Activated CD4-positive, alpha-beta T cell treated with anti-CD3 and anti-CD28 coated beads, Interleukin-2, amount 10 ng/mL, durations not matched to agents 24 days and 14 days (primary cell): ENCODE results near the gene KRT6A. TPM values are rescaled to one million over a fixed set of nuclear protein-coding genes. Genes with fewer than 3 reads are reported as not detected.

Experiments
- DNase-seq: peaks from one replicate; pipeline ENCODE4 v3.0.0; 2022
- H3K27ac Mint-ChIP-seq: one replicate; pipeline ENCODE4 v1.8.0; 2022; ENCODE audit warnings: mild to moderate bottlenecking, mixed read lengths
- H3K27me3 Mint-ChIP-seq: one replicate; pipeline ENCODE4 v1.8.0; 2022; ENCODE audit warnings: mixed read lengths
- H3K36me3 Mint-ChIP-seq: one replicate; pipeline ENCODE4 v1.8.0; 2022; ENCODE audit warnings: low read depth, mild to moderate bottlenecking, mixed read lengths
- H3K4me1 Mint-ChIP-seq: one replicate; pipeline ENCODE4 v1.8.0; 2021; ENCODE audit warnings: mixed read lengths
- H3K4me3 Mint-ChIP-seq: one replicate; pipeline ENCODE4 v1.8.0; 2022; ENCODE audit warnings: mild to moderate bottlenecking, moderate library complexity, mixed read lengths
- H3K9me3 Mint-ChIP-seq: one replicate; pipeline ENCODE4 v1.8.0; 2021; ENCODE audit warnings: mixed read lengths
- intact Hi-C: fragments of 100-400 bp; cut with micrococcal nuclease; formaldehyde crosslinking; loops from one replicate; pipeline ENCODE4 v1.15.1; 2023
- total RNA-seq: library from RNA; stranded (reverse); gene quantifications from 2 replicates; pipeline ENCODE4 v1.2.3, GENCODE V29; 2022

KRT6A gene
- total RNA-seq, 1 donor from 2014 or later, result not detected

DNA sequence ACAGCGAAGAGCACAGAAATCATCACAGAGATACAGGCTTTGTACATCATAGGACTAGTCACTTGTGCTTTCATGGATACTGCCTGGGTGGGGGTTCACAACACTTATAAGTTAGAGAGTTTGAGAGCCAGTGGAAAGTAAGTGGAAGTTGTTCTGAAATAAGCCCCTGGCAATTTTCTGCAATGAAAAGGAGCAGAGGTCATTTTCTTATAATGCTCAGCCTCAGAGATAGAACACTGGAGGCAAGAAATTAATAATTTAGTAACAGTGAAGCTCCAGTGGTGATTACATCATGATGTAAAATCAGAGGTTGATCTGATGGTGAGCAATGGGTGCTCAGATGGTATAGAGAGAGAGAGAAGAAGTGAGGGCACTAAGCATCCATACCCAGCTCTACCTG, 5.8 kb downstream of the KRT6A start:
- H3K36me3 Mint-ChIP-seq, result no peaks in the 10 kb centered on the region
- no peaks in the 10 kb centered on the region for H3K9me3 Mint-ChIP-seq
- H3K4me1 Mint-ChIP-seq, result no peaks in the 10 kb centered on the region
- H3K27me3 Mint-ChIP-seq, result peaks cover 36% of the 10 kb centered on the region
- no peak for DNase-seq
- intact Hi-C loops, result no loop called here
- no peak overlapping the region for H3K4me3 Mint-ChIP-seq
- H3K27ac Mint-ChIP-seq, result no peak overlapping the region

DNA sequence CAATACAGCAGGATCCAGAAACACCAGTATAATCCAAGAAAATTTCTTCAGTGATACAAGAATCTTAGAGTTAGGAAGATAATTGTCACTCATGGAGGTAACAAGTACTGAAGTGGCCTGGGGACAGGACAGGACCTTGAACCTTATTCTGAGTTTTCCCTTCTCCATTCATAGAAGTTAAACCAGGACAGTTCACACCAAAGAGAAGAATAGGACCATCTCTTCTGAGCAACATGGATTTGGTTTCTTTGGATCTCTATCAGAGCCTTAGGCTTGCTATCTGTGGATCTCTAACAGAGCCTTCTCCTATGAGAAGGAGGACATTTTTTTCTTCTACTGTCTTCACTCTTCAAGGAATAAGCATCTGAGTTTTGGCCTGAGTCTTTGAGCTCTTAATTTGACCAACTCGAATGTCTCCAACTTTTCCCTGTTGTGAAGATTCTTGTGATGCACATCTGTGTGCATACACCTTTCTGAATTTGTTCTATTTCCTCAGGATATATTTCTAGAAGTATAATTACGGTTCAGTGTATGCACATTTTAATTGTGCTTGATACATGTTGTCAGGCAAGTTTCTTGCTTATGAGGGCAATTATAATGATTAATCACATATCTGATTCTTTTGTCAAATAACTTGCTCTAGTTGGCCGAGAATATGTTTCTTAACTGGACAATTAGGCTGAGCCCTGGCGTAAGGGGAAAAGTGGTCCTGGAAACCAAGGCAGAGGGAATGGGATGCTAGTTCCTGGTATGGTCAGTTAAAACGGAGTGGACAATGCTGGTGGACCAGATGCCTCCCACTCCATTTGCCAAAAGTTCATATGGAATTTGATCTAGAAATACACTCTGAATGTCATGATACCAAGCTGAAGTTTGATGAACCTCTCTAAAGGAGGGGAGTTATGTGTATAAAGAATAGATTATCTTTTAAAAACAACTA, 6.6 kb downstream of the KRT6A start:
- Mint-ChIP-seq H3K27me3 (peaks cover 34% of the 10 kb centered on the region), H3K36me3 (no peaks in the 10 kb centered on the region), H3K4me3 (no peak overlapping the region), H3K4me1 (no peaks in the 10 kb centered on the region), H3K9me3 (no peaks in the 10 kb centered on the region), H3K27ac (no peak overlapping the region)
- no peak for DNase-seq
- intact Hi-C loops, result no loop called here

DNA sequence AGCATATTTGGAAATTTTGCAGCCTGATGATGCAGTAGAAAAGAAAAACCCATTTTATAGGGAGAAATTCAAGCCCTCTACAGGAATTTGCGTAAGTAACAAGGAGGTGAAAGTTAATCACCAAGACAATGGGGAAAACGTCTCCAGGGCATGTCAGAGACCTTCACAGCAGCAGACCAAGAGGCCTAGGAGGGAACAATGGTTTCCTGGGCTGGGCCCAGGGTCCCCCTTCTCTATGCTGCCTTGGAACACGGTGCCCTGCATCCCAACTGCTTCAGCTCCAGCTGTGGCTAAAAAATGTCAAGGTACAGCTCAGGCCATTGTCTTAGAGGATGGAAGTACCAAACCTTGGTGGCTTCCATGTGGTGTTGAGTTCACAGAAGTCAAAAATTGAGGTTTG, 13.0 kb downstream of the KRT6A start:
- Mint-ChIP-seq H3K4me3 (no peak overlapping the region), H3K36me3 (no peaks in the 10 kb centered on the region), H3K27ac (no peak overlapping the region), H3K4me1 (no peaks in the 10 kb centered on the region), H3K9me3 (peaks cover 9% of the 10 kb centered on the region), H3K27me3 (peaks cover 28% of the 10 kb centered on the region)
- intact Hi-C loops, result no loop called here
- DNase-seq, result peak; percentile 6

DNA sequence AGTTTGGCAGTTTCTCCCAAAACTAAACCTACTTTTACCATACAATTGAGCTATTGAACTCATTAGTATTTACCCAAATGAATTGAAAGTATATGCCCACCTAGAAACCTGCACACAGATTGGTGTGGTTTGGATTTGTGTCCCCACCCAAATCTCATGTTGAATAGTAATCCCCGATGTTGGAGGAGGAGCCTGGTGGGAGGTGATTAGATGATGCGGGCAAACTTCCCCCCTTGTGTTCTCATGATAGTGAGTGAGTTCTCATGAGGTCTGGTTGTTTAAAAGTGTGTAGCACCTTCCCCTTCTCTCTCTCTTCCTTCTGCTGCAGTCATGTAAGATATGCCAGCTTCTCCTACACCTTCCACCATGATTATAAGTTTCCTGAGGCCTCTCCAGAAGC, 15.4 kb downstream of the KRT6A start:
- Mint-ChIP-seq H3K27ac (no peak overlapping the region), H3K9me3 (peaks cover 9% of the 10 kb centered on the region), H3K36me3 (no peaks in the 10 kb centered on the region), H3K4me3 (no peak overlapping the region), H3K27me3 (peaks cover 11% of the 10 kb centered on the region), H3K4me1 (no peaks in the 10 kb centered on the region)
- intact Hi-C loops, result no loop called here
- peak; percentile 35 for DNase-seq

DNA sequence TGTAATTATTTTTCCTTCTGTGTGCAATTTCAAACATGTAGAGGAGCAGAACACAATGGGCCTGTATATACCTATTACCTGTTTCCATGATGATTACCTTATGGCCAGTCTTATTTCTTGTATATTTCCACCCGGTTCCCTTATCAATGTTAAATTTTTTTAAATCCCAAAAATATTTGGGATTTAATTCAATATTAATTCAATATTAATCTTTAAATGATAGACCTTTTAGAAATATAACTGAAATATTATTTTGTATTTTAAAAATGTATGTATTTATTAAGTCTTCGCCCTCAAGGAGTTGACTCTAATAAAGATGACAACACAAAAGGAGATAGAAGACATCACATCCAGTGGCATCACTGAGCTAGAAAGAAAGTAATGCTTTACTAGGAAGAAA, 18.8 kb downstream of the KRT6A start:
- Mint-ChIP-seq H3K4me1 (no peaks in the 10 kb centered on the region), H3K4me3 (no peak overlapping the region)

DNA sequence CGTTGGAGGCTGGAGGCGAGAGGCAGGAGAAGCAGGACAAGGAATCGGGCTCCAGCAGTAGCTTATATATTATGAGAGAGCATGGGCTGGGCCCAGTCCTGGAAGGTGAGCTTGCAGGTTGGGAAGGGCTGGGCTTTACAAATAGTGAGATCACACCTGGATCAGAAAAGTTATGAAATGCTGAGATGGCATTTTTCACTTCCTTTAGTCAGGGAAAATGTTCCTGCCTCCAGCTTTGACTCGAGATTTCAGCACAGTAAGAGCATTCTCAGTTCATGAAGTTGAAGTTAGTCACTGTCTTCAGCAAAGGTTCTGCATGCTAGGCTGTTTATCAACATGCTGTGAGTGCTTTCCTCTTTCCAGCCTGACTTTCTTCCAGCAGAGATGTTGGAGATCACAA, 19.3 kb downstream of the KRT6A start, which contains the start of gene KRT6C:
KRT6C (minus strand) TSS at position 38 of the 400 bp plus-strand sequence. CDS start 68 bp downstream, outside the sequence.
- Mint-ChIP-seq H3K27ac (no peak within 1 kb of the TSS), H3K27me3 (peaks cover 8% of the 10 kb centered on the region), H3K9me3 (no peaks in the 10 kb centered on the region), H3K4me3 (no peak within 1 kb of the TSS), H3K4me1 (no peaks in the 10 kb centered on the region), H3K36me3 (no peaks in the 10 kb centered on the region)
- DNase-seq, result peak; percentile 29
- intact Hi-C loops, result no loop called here

More for the DNA sequence above, 18.8 kb downstream of the KRT6A start:
- no peak for DNase-seq
- Mint-ChIP-seq H3K9me3 (peaks cover under 1% of the 10 kb centered on the region), H3K36me3 (no peaks in the 10 kb centered on the region), H3K27ac (no peak overlapping the region), H3K27me3 (peaks cover 8% of the 10 kb centered on the region)
- intact Hi-C loops, result no loop called here

DNA sequence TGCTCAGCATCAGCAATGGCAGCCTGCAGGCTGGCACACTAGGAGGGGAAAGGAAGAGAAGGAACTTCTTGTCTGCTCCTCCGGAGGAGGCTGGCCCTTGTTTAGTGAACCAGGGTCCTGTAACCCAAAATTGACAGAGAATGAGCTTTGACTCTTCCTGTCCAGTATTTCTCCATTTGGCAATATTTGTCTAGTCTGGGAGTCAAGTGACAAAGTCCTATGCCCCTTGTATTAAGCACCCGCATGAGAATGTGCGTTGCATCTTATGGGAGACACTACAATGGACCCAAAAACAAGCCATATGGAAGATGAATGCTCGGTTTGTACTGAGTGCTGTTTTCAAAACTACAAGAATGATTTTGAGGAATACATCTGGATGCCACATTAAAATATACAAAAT, 23.2 kb downstream of the KRT6A start:
- peak; percentile 34 for DNase-seq
- H3K27ac Mint-ChIP-seq, result no peak overlapping the region
- H3K9me3 Mint-ChIP-seq, result no peaks in the 10 kb centered on the region
- no peaks in the 10 kb centered on the region for H3K4me1 Mint-ChIP-seq
- H3K36me3 Mint-ChIP-seq, result no peaks in the 10 kb centered on the region
- H3K27me3 Mint-ChIP-seq, result peaks cover 6% of the 10 kb centered on the region
- intact Hi-C loops, result no loop called here
- H3K4me3 Mint-ChIP-seq, result no peak overlapping the region

DNA sequence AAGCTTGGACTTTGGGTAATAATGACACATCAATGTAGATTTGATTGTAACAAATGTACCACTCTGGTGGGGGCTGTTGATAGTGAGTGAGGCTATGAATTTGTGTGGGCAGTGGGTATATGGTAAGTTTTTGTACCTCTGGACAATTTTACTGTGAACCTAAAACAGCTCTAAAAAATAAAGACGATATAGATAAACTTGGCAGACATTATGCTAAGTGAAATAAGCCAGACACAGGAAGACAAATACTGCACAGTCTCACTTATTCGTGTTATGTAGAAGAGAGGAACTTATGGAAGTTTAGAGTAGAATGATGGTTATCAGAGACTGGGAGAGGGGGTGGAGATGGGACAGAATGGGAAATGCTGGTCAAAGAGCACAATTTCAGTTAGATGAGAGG, 28.2 kb downstream of the KRT6A start:
- no peak overlapping the region for H3K4me3 Mint-ChIP-seq
- H3K9me3 Mint-ChIP-seq, result no peaks in the 10 kb centered on the region
- peak; percentile 30 for DNase-seq
- H3K36me3 Mint-ChIP-seq, result no peaks in the 10 kb centered on the region
- no peaks in the 10 kb centered on the region for H3K4me1 Mint-ChIP-seq
- intact Hi-C loops, result no loop called here
- H3K27me3 Mint-ChIP-seq, result peaks cover 22% of the 10 kb centered on the region
- no peak overlapping the region for H3K27ac Mint-ChIP-seq

DNA sequence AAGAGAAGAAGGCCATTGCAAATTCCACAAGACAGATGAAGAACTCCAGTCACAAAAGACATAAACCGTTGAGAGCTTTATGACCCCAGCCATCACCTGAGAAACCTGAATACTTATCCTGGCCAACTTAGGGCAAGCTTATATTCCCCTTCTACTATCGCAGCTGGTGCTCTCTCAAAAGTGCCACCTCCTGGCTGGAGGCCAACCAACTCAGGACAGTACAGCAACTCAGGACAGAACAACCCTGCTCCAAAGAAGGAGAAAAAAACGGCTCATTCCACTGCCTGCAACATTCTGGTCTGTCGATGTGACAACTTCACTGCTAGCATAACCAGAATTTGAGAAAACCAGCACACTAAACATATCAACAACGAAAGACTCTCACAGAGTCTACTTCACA, 31.4 kb downstream of the KRT6A start:
- peak; percentile 27 for DNase-seq
- Mint-ChIP-seq H3K36me3 (no peaks in the 10 kb centered on the region), H3K4me1 (no peaks in the 10 kb centered on the region), H3K9me3 (no peaks in the 10 kb centered on the region), H3K27me3 (peaks cover 33% of the 10 kb centered on the region), H3K4me3 (no peak overlapping the region), H3K27ac (no peak overlapping the region)
- intact Hi-C loops, result no loop called here

DNA sequence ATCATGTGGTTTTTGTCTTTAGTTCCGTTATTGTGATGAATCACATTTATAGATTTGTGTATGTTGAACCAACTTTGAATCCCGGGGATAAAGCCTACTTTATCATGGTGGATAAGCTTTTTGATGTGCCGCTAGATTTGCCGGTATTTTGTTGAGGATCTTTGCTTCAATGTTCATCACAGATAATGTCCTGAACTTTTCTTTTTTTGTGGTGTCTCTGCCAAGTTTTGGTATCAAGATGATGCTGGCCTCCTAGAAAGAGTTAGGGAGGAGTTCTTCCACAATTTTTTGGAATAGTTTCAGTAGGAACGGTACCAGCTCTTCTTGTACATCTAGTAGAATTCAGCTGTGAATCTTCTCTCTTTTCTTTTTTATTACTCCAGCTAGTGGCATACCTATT, 34.2 kb downstream of the KRT6A start:
- H3K9me3 Mint-ChIP-seq, result no peaks in the 10 kb centered on the region

DNA sequence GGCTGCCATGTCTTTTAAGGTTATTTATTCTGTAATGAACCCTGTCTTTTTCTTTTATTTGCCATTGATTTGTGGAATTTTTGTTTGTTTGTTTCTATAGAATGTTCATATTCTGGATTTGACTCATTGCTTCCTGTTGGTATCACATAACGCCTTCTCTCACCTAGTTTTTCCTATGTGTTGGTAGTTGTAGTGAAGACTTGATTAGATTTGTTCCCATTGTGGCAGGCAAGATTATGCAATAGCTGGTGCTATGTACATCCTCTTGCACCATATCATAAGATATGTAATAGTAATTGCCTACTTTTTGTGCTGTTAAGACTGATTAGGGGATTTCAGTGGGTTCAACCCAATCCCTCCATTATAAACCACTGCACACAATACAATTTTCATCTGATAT, 37.2 kb downstream of the KRT6A start:
- H3K4me3 Mint-ChIP-seq, result no peak overlapping the region
- intact Hi-C loops, result no loop called here
- no peak for DNase-seq
- H3K27ac Mint-ChIP-seq, result no peak overlapping the region
- H3K9me3 Mint-ChIP-seq, result no peaks in the 10 kb centered on the region
- H3K36me3 Mint-ChIP-seq, result no peaks in the 10 kb centered on the region
- peaks cover 25% of the 10 kb centered on the region for H3K27me3 Mint-ChIP-seq
- peaks cover 8% of the 10 kb centered on the region for H3K4me1 Mint-ChIP-seq

More for the DNA sequence above, 34.2 kb downstream of the KRT6A start:
- intact Hi-C loops, result no loop called here
- Mint-ChIP-seq H3K36me3 (no peaks in the 10 kb centered on the region), H3K27me3 (peaks cover 33% of the 10 kb centered on the region), H3K4me1 (peaks cover 8% of the 10 kb centered on the region), H3K27ac (no peak overlapping the region), H3K4me3 (no peak overlapping the region)
- no peak for DNase-seq

DNA sequence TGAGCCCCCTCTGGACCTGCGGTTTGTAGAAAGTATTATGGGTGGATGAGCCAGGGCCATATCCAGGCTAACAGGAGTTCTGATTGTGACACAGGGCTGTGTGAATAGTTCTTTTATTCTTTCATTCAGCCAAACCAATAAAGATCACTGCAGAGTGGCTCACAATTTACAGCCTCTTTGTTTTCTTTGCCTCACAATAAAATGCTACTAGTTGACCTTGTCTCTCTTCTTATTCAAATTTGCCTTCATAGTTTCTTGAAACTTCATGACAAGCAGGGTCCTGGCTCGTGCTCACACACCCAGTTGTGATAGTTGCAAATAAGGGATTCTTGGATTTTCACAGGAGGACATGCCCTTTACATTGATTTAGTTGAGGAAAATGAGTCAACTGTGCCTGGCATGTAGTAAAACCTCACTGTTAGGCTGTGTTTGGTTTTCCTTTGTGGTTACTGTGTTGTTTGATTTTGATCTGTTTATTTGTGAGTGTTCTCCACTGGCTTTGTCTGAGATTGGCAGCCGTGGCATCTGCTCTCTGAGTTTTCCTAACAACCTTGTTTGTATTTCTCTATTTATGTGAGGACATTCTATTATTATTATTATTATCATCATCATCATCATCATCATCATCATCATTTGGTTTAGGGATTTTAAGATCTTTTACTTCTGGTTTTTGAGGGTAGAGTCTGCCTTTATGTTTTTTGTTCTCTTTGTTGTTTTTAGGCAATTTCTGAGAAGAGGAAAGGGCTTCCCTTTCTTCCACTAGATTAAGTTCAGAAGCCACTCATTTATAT, 38.5 kb downstream of the KRT6A start:
- H3K27ac Mint-ChIP-seq, result no peak overlapping the region
- no peak for DNase-seq
- H3K4me1 Mint-ChIP-seq, result peaks cover 8% of the 10 kb centered on the region
- peaks cover 22% of the 10 kb centered on the region for H3K27me3 Mint-ChIP-seq
- intact Hi-C loops, result no loop called here
- H3K4me3 Mint-ChIP-seq, result no peak overlapping the region
- H3K36me3 Mint-ChIP-seq, result no peaks in the 10 kb centered on the region
- no peaks in the 10 kb centered on the region for H3K9me3 Mint-ChIP-seq

DNA sequence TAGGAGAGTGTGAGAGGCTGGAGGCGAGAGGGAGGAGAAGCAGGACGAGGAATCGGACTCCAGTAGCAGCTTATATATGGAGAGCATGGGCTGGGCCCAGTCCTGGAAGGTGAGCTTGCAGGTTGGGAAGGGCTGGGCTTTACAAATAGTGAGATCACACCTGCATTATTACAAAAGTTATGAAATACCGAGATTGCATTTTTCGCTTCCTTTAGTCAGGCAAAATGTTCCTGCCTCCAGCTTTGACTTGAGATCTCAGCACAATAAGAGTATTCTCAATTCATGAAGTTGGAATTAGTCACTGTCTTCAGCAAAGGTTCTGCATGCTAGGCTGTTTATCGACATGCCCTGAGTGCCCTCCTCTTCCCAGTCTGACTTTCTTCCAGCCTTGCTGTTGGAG, 41.0 kb downstream of the KRT6A start, which contains the start of gene KRT6B:
KRT6B (minus strand) TSS at position 46 of the 400 bp plus-strand sequence. CDS start 68 bp downstream, outside the sequence.
- Mint-ChIP-seq H3K27ac (no peak within 1 kb of the TSS), H3K27me3 (peaks cover 13% of the 10 kb centered on the region), H3K36me3 (no peaks in the 10 kb centered on the region), H3K9me3 (no peaks in the 10 kb centered on the region), H3K4me1 (peaks cover 8% of the 10 kb centered on the region), H3K4me3 (no peak within 1 kb of the TSS)
- intact Hi-C loops, result no loop called here
- DNase-seq, result no peak

DNA sequence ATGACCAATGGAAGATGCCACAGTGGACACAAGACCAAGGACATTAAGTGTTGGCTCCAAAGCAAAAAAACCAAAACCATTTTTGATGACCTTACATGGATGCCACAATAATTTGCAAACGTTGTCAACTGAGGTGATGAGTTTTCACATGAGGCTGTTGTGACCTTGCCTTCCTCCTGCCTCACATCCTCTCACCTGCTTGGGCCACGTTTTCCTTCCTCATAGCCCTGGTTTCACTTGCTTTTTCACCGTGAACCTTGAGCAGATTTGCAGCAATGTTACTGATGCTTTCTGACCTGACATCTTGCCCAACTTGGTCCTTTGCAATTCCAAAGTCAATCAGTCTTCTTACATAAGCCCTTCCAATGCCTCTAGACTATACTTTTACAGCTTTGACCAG, 44.8 kb downstream of the KRT6A start:
- H3K27ac Mint-ChIP-seq, result no peak overlapping the region
- H3K4me1 Mint-ChIP-seq, result peaks cover 4% of the 10 kb centered on the region
- peaks cover 16% of the 10 kb centered on the region for H3K27me3 Mint-ChIP-seq
- no peaks in the 10 kb centered on the region for H3K36me3 Mint-ChIP-seq
- intact Hi-C loops, result no loop called here
- no peak overlapping the region for H3K4me3 Mint-ChIP-seq
- DNase-seq, result no peak
- H3K9me3 Mint-ChIP-seq, result no peaks in the 10 kb centered on the region
